WTC11 (cell line): Measurements from ENCODE around the gene POP4. TPM values are rescaled to one million over a fixed set of nuclear protein-coding genes. Genes with fewer than 3 reads are reported as not detected.

Experiments used
- ATAC-seq: fragments of 200-7000 bp; cut with Tn5 transposase; 2 replicates; pipeline ENCODE4 v1.10.0; 2021; ENCODE audit warnings: mild to moderate bottlenecking, moderate library complexity
- CTCF ChIA-PET: fragments of 300-600 bp; sonication (Branson Sonifier 250); formaldehyde crosslinking; loops from one replicate; lab custom pipeline; 2021; ENCODE audit warnings: antibody characterized with exemption; lab: Charles Lee
- POLR2A ChIA-PET: fragments of 350-600 bp; sonication (Branson Sonifier 250); formaldehyde crosslinking; loops from one replicate; lab custom pipeline; 2021; ENCODE audit warnings: antibody characterized with exemption; lab: Charles Lee
- DNase-seq: peaks from one replicate; pipeline ENCODE4 v3.0.0; 2021; ENCODE audit warnings: low spot score
- H3K27ac Mint-ChIP-seq: 2 replicates; pipeline ENCODE4 v1.8.0; 2021; ENCODE audit warnings: mixed read lengths
- H3K27me3 Mint-ChIP-seq: 2 replicates; pipeline ENCODE4 v1.8.0; 2021; ENCODE audit warnings: low read depth, mild to moderate bottlenecking, moderate library complexity, mixed read lengths
- H3K36me3 Mint-ChIP-seq: 2 replicates; pipeline ENCODE4 v1.8.0; 2021; ENCODE audit warnings: mixed read lengths
- H3K4me1 Mint-ChIP-seq: 2 replicates; pipeline ENCODE4 v1.8.0; 2022; ENCODE audit warnings: mixed read lengths
- H3K4me3 Mint-ChIP-seq: 2 replicates; pipeline ENCODE4 v1.8.0; 2021; ENCODE audit warnings: mild to moderate bottlenecking, moderate library complexity, mixed read lengths
- H3K9me3 Mint-ChIP-seq: 2 replicates; pipeline ENCODE4 v1.8.0; 2021; ENCODE audit warnings: mixed read lengths
- ARID4B ChIP-seq: sonication (generic); formaldehyde crosslinking; IDR thresholded peaks from 2 replicates; pipeline ENCODE4 v1.8.0; 2023; ENCODE audit warnings: missing genetic modification reagents, mild to moderate bottlenecking, borderline replicate concordance
- ATF3 ChIP-seq: sonication (generic); formaldehyde crosslinking; conservative IDR thresholded peaks from 2 replicates; pipeline ENCODE4 v1.8.1; 2022; ENCODE audit warnings: mild to moderate bottlenecking, missing genetic modification reagents
- HMGXB4 ChIP-seq: sonication (generic); formaldehyde crosslinking; IDR thresholded peaks from 2 replicates; pipeline ENCODE4 v1.8.1; 2023; ENCODE audit warnings: mild to moderate bottlenecking, moderate library complexity, missing genetic modification reagents
- NFYB ChIP-seq: sonication (generic); formaldehyde crosslinking; conservative IDR thresholded peaks from 2 replicates; pipeline ENCODE4 v1.8.0; 2022; ENCODE audit warnings: low read depth, missing genetic modification reagents
- PREB ChIP-seq: sonication (generic); formaldehyde crosslinking; IDR thresholded peaks from 2 replicates; pipeline ENCODE4 v1.8.1; 2022; ENCODE audit warnings: mild to moderate bottlenecking, missing genetic modification reagents, moderate library complexity, borderline replicate concordance
- SMAD3 ChIP-seq: sonication (generic); formaldehyde crosslinking; IDR thresholded peaks from 2 replicates; pipeline ENCODE4 v1.8.0; 2022; ENCODE audit warnings: missing genetic modification reagents, mild to moderate bottlenecking, borderline replicate concordance
- SMAD4 ChIP-seq: sonication (generic); formaldehyde crosslinking; IDR thresholded peaks from 2 replicates; pipeline ENCODE4 v1.8.0; 2022; ENCODE audit warnings: mild to moderate bottlenecking, missing genetic modification reagents
- TCF7 ChIP-seq: sonication (generic); formaldehyde crosslinking; IDR thresholded peaks from 2 replicates; pipeline ENCODE4 v1.8.0; 2022; ENCODE audit warnings: mild to moderate bottlenecking, low read depth, missing genetic modification reagents, moderate library complexity
- ZMAT4 ChIP-seq: fragments of 250-450 bp; sonication (Bioruptor Pico); IDR thresholded peaks from 2 replicates; pipeline ENCODE4 v1.9.0; 2021; ENCODE audit warnings: mild to moderate bottlenecking
- ZSCAN18 ChIP-seq: fragments of 250-450 bp; sonication (Bioruptor Pico); IDR thresholded peaks from 2 replicates; pipeline ENCODE4 v2.1.2; 2022; ENCODE audit warnings: mild to moderate bottlenecking, moderate library complexity
- total RNA-seq: library from RNA; stranded (reverse); gene quantifications from 3 replicates; pipeline ENCODE4 v1.2.3, GENCODE V29; 2021

POP4 gene
- total RNA-seq, 1 experiment from 2014 or later: 46.7 TPM

- TF ChIP-seq PREB (no peak), TCF7 (CRISPR knock-in tag) (no peak), NFYB (no peak), HMGXB4 (CRISPR knock-in tag) (no peak)
Measured at GRCh38 chr19:29617366-29618266, 11.5 kb downstream of the POP4 start (continued).

- no peak overlapping the region for H3K4me3 Mint-ChIP-seq
- H3K4me1 Mint-ChIP-seq: no peaks in the 10 kb centered on the region
- TF ChIP-seq ATF3 (CRISPR knock-in tag): no peak
- no peak for TF ChIP-seq ARID4B (CRISPR knock-in tag)
- no peak for TF ChIP-seq SMAD4 (CRISPR knock-in tag)
- no peak for TF ChIP-seq ZSCAN18 (CRISPR knock-in tag)
- no peak for DNase-seq
- no peak for ATAC-seq
- POLR2A ChIA-PET: no interaction called here
- no peak overlapping the region for H3K27ac Mint-ChIP-seq
- H3K9me3 Mint-ChIP-seq: no peaks in the 10 kb centered on the region
- CTCF ChIA-PET: interaction anchor here (1.2 to 4.4 kb wide), 3 partner anchors 8 to 140 kb away, joined by 4 to 20 read pairs (median 10); no protein-coding TSS in a partner anchor
- peaks cover 18% of the 10 kb centered on the region for H3K36me3 Mint-ChIP-seq
- H3K27me3 Mint-ChIP-seq: no peaks in the 10 kb centered on the region; the same call in 1 of the 2 replicates
Measured at GRCh38 chr19:29618434-29618833, 12.4 kb downstream of the POP4 start.

- H3K4me1 Mint-ChIP-seq: no peaks in the 10 kb centered on the region
- no peaks in the 10 kb centered on the region for H3K9me3 Mint-ChIP-seq
- CTCF ChIA-PET: interaction anchor here (0.6 to 4.4 kb wide), 5 partner anchors 8 to 407 kb away, joined by 3 to 20 read pairs (median 4); partner anchors contain the start of gene POP4
- no peak for ATAC-seq
- no peak for DNase-seq
- no peak overlapping the region for H3K4me3 Mint-ChIP-seq
- H3K36me3 Mint-ChIP-seq: peaks cover 18% of the 10 kb centered on the region
- no peak overlapping the region for H3K27ac Mint-ChIP-seq
- TF ChIP-seq ZMAT4 (CRISPR knock-in tag) (no peak), SMAD3 (CRISPR knock-in tag) (no peak)
- TF ChIP-seq, all 79 proteins: peak for 0
- POLR2A ChIA-PET: no interaction called here
- no peaks in the 10 kb centered on the region; the same call in 1 of the 2 replicates for H3K27me3 Mint-ChIP-seq
Measured at GRCh38 chr19:29618871-29619270, 12.8 kb downstream of the POP4 start.
